ENCODE measurements around the gene COL6A5. TPM values are rescaled to one million over a fixed set of nuclear protein-coding genes. Genes with fewer than 3 reads are reported as not detected.

Gene COL6A5, protein sequence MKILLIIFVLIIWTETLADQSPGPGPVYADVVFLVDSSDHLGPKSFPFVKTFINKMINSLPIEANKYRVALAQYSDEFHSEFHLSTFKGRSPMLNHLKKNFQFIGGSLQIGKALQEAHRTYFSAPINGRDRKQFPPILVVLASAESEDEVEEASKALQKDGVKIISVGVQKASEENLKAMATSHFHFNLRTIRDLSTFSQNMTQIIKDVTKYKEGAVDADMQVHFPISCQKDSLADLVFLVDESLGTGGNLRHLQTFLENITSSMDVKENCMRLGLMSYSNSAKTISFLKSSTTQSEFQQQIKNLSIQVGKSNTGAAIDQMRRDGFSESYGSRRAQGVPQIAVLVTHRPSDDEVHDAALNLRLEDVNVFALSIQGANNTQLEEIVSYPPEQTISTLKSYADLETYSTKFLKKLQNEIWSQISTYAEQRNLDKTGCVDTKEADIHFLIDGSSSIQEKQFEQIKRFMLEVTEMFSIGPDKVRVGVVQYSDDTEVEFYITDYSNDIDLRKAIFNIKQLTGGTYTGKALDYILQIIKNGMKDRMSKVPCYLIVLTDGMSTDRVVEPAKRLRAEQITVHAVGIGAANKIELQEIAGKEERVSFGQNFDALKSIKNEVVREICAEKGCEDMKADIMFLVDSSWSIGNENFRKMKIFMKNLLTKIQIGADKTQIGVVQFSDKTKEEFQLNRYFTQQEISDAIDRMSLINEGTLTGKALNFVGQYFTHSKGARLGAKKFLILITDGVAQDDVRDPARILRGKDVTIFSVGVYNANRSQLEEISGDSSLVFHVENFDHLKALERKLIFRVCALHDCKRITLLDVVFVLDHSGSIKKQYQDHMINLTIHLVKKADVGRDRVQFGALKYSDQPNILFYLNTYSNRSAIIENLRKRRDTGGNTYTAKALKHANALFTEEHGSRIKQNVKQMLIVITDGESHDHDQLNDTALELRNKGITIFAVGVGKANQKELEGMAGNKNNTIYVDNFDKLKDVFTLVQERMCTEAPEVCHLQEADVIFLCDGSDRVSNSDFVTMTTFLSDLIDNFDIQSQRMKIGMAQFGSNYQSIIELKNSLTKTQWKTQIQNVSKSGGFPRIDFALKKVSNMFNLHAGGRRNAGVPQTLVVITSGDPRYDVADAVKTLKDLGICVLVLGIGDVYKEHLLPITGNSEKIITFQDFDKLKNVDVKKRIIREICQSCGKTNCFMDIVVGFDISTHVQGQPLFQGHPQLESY (N-terminal part only)
- total RNA-seq (2014; rRNA removed) (not detected in 2 replicates), Bru-seq, nascent RNA (percentile 2 among the genes with signal in this experiment), BruChase-seq, experiment 1, labeled RNA remaining after a 6-hour chase (percentile 1 among the genes with signal in this experiment), BruChase-seq, experiment 2, labeled RNA remaining after a 2-hour chase (percentile 2 among the genes with signal in this experiment)
- long read RNA-seq, result 0 reads

DNA sequence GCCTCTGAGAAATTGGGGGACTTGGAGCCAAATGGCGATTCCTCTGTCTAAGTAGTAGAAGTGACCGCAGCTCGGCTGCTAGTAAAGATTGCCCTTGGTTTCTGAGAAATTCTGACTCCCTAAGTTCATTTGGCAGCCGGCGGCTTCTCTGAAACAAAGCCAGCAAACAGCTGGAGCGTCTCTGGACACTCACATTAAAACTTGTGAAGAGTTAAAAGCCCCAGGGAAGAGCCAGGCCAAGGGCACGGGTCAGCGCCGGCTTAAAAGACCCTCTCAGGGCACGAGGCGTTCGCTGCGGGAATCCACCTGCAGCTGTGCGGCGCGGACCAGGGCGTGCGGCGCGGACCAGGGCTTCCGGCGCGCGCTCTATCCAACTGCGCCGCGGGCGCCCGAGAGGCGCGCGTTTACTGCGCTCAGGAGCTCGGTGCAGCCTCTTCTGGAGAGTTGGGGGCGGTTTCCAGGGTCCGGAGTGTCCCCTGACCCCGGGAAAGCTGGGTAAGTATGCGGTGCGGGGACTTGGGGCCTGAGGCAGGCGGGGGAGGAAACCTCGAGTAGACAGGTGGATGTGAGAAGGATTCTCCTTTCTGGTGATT lies at the start of gene COL6A5:
COL6A5 (plus strand) TSS at position 186 of the 593 bp plus-strand sequence. CDS start 27,967 bp downstream, outside the sequence.
- BruUV-seq (replicated peaks), result no TSS peak
- Histone ChIP-seq H3K4me1 (ENCODE audit: insufficient read depth, low read length) (no peaks in the 10 kb centered on the region), H3K4me2 (ENCODE audit: low read length) (no peak within 1 kb of the TSS), H3K9me2 (replicated peaks; ENCODE audit: low read length) (no peaks in the 10 kb centered on the region), H4K20me1 (ENCODE audit: low read length) (no peaks in the 10 kb centered on the region), H3K36me3 (ENCODE audit: low read depth, low read length) (no peaks in the 10 kb centered on the region), H3F3A (ENCODE audit: low read length, unreplicated experiment) (no peaks in the 10 kb centered on the region), H3K27me3 (ENCODE audit: low read length) (peaks cover 27% of the 10 kb centered on the region), H3K4me3 (ENCODE audit: low read length) (no peak within 1 kb of the TSS), H3K27ac (ENCODE audit: low read length) (no peak within 1 kb of the TSS), H3K9ac (ENCODE audit: low read length) (no peak within 1 kb of the TSS), H2AFZ (ENCODE audit: low read length) (no peak within 1 kb of the TSS), H3K79me2 (ENCODE audit: low read length) (no peaks in the 10 kb centered on the region), H3K9me3 (ENCODE audit: low read length) (no peaks in the 10 kb centered on the region)
- CTCF ChIA-PET, result no interaction called here
- intact Hi-C loops (cut with micrococcal nuclease), result no loop called here
- no peak for TF ChIP-seq EZH2 (IDR thresholded peaks at IDR 0.05; ENCODE audit: low read length, unreplicated experiment)
- TF ChIP-seq, protein P1, sequence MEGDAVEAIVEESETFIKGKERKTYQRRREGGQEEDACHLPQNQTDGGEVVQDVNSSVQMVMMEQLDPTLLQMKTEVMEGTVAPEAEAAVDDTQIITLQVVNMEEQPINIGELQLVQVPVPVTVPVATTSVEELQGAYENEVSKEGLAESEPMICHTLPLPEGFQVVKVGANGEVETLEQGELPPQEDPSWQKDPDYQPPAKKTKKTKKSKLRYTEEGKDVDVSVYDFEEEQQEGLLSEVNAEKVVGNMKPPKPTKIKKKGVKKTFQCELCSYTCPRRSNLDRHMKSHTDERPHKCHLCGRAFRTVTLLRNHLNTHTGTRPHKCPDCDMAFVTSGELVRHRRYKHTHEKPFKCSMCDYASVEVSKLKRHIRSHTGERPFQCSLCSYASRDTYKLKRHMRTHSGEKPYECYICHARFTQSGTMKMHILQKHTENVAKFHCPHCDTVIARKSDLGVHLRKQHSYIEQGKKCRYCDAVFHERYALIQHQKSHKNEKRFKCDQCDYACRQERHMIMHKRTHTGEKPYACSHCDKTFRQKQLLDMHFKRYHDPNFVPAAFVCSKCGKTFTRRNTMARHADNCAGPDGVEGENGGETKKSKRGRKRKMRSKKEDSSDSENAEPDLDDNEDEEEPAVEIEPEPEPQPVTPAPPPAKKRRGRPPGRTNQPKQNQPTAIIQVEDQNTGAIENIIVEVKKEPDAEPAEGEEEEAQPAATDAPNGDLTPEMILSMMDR (conservative IDR thresholded peaks at IDR 0.05; ENCODE audit: low read depth, low read length), result no peak
- no peak for TF ChIP-seq EZH2phosphoT487 (IDR thresholded peaks at IDR 0.05; ENCODE audit: borderline replicate concordance, low read length)
- ATAC-seq (no peak), DNase-seq (no peak)
- POLR2A ChIA-PET (ENCODE audit: unreplicated experiment), result no interaction called here

DNA sequence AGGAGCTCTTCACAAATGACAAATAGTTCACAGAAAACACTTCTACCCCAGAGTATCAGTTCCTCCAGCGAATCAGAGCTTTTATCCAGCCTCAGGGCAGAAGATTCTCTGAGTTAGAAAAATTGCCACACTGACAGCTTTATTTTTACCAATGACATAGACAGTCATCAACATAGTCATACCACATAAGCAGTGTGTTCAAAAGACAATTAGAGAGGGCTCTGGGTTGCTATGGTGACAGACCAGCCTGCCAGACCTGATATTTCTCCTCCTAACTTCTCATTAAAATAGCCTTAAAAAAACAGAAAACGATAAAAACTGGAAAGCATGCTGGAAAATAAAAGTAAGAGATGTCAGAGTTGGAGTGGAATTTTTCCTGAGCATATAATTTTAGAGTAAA lies 45.9 kb upstream of the COL6A5 start:
- TF ChIP-seq EZH2phosphoT487 (IDR thresholded peaks at IDR 0.05; ENCODE audit: borderline replicate concordance, low read length) (no peak), EZH2 (IDR thresholded peaks at IDR 0.05; ENCODE audit: low read length, unreplicated experiment) (no peak)
- TF ChIP-seq, protein P1 (conservative IDR thresholded peaks at IDR 0.05; ENCODE audit: low read depth, low read length), result no peak
- Histone ChIP-seq H3K9me2 (replicated peaks; ENCODE audit: low read length) (no peaks in the 10 kb centered on the region), H3K9me3 (ENCODE audit: low read length) (no peaks in the 10 kb centered on the region), H3K27me3 (ENCODE audit: low read length) (peaks cover 10% of the 10 kb centered on the region), H3K9ac (ENCODE audit: low read length) (no peak overlapping the region), H3K79me2 (ENCODE audit: low read length) (no peaks in the 10 kb centered on the region), H3K4me3 (ENCODE audit: low read length) (no peak overlapping the region), H3K4me1 (ENCODE audit: insufficient read depth, low read length) (no peaks in the 10 kb centered on the region), H3K4me2 (ENCODE audit: low read length) (no peak overlapping the region), H4K20me1 (ENCODE audit: low read length) (no peaks in the 10 kb centered on the region), H3F3A (ENCODE audit: low read length, unreplicated experiment) (no peaks in the 10 kb centered on the region), H2AFZ (ENCODE audit: low read length) (no peak overlapping the region), H3K27ac (ENCODE audit: low read length) (no peak overlapping the region), H3K36me3 (ENCODE audit: low read depth, low read length) (no peaks in the 10 kb centered on the region)
- DNase-seq (no peak), ATAC-seq (no peak)
- CTCF ChIA-PET, result no interaction called here
- no TSS peak for BruUV-seq (replicated peaks)
- intact Hi-C loops (cut with micrococcal nuclease), result no loop called here
- POLR2A ChIA-PET (ENCODE audit: unreplicated experiment), result no interaction called here

Data from PC-3 (cell line).